NCI-H2196 (cell line): ENCODE data around the gene DMXL1.

Experiments
- DNase-seq: peaks from one replicate; lab custom pipeline; 2025; ENCODE audit not compliant: unreplicated experiment; lab: John Stamatoyannopoulos, UW

Gene DMXL1, protein sequence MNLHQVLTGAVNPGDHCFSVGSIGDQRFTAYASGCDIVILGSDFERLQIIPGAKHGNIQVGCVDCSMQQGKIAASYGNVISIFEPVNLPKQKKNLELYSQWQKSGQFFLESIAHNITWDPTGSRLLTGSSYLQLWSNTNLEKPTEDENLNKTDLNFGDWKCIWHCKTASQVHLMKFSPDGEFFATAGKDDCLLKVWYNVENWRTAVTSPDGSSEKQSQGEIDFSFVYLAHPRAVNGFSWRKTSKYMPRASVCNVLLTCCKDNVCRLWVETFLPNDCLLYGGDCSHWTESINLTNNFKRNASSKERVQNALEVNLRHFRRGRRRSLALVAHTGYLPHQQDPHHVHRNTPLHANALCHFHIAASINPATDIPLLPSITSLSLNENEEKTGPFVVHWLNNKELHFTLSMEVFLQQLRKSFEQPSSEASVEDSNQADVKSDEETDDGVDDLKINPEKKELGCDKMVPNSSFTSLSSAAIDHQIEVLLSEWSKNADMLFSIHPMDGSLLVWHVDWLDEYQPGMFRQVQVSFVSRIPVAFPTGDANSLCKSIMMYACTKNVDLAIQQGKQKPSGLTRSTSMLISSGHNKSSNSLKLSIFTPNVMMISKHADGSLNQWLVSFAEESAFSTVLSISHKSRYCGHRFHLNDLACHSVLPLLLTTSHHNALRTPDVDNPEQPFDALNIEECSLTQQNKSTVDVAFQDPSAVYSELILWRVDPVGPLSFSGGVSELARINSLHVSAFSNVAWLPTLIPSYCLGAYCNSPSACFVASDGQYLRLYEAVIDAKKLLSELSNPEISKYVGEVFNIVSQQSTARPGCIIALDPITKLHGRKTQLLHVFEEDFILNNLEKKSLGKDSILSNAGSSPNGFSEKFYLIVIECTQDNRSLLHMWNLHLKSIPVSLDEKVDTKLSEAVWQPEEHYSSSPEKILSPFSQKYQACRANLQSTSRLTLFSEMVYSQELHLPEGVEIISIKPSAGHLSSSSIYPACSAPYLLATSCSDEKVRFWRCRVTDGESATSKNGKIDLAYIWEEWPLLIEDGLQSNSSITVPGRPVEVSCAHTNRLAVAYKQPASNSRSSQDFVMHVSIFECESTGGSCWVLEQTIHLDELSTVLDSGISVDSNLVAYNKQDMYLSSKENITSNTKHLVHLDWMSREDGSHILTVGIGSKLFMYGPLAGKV (N-terminal part only)

DNA sequence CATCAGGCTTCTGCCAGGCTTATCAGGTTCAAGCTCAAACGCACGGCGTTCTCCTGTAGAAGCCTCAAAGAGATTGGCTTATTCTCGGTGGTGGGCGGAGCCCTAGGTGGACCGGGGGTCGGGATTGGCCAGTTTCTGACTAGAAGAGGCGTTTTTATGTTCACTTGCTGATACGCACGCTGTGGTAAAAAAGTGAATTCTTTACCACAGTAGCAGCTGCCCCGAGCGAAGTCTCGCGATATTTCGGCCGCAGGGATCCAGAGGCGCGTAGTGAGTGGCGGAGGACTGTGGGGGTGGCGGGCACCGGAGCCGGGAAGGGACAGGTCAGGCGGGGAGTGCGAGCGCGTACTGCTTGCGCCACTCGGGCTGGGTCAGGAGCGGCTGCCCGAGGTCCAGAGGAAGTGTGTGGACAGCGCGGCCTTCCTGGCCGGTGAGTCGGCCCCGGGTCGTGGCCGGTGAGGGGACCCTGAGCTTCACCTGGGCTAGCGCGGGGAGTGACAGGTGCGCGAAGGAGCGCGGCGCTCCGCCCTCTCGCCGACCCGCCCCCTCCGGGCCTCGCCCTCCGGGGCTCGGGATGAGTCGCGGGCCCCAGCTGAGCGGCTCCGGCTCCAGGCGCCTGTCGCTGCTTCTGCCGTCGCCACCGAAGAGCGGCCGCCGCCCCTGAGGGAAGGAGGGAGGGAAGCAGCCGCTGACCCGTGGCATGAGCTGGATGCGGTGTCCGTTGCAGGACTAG, at the start of gene DMXL1:
DMXL1 (plus strand) TSS at position 260 of the 733 bp plus-strand sequence. CDS start 483 bp downstream, outside the sequence.
- peak; percentile 98 for DNase-seq

DNA sequence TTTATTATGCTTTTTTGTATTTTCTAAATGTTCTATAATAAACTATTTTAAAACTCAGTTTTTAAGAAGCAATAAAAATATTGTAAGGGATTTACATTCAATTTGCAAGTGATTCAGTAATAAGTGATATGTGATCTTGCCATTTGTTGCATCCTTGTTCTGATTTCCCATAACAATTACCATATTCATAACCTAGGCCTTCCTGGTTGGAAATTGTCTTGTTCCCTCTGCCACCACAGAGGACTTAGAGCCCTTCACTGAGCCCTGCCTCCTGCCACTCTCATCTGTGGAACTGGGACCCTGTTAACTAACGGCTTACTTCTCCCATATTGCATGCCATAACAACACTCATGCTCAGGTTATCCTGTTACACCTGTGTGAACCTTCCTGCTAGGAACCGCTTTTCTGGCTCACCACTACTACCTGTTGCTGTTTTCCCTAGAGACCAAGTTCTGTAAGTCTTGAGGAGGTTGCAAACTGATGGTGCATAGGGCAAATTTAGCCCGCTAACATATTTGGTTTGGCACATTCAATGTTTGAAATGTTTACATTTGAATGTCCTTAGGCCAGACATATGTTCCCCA, 49.6 kb upstream of the DMXL1 start:
- DNase-seq = no peak

DNA sequence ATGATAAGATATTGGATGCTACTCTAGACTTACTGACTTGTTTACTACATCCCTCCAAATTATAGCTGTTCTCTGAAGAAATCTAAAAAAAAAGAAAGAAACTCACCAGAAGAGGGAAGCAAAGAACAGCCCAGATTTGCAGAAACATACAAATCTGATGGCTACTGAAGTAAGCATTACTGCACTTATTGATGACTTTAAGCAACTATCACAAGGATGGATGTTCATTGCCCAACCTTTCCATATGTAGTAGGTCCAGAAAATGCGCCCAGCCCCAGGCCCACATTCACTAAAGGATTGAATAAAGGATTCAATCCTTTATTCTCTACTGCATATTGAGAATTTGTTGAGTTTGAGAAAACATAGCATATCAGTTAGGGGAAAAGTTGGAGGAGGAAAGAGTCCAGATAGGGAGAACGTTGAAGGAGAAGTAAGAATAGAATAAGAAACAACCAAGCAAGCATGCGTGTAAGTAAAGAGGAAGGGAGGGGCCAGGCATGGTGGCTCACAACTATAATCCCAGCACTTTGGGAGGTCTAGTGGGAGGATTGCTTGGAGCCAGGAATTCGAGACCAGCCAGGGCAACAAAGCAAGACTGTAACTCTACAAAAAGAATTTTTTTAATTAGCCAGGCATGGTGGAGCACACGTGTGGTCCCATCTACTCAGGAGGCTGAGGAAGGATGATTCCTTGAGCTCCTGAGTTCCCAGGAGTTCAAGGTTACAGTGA, 48.7 kb upstream of the DMXL1 start:
- DNase-seq = no peak

DNA sequence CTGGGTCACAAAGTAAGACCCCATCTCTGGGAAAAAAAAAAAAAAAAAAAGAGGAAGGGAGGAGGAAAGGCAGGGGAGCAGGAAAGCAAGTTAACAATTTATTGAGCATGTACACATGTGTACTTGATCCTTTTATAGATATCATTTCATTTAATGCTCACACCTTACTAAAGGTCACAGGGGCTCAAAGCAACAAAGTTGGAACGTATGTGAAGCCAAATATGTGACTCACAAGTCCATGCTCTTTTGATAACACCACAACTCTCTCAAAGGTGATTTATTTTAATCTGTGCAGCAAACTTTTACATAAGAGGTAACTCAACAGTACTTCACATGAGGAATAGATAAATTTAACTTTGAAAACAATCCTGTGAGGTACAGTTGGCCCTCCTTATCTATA, 48.1 kb upstream of the DMXL1 start:
- no peak for DNase-seq

DNA sequence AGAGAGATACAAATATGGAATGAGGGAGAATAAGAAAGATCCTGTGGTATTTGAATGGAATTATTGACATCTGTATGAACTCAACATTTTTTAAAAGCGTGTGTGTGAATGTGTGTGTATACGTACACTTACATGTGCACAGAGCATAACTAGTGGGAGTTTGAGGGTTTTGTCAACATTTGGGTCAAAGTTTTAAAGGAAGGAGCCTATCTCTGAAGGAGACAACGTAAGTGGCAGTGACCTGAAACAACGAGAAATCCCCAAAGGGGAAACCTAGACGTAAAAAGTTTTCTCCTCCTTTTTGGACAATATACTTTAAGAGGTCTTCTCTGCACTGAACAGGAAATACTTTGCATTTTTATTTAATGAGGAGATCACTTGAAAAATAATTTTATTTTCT, 42.3 kb upstream of the DMXL1 start:
- no peak for DNase-seq

DNA sequence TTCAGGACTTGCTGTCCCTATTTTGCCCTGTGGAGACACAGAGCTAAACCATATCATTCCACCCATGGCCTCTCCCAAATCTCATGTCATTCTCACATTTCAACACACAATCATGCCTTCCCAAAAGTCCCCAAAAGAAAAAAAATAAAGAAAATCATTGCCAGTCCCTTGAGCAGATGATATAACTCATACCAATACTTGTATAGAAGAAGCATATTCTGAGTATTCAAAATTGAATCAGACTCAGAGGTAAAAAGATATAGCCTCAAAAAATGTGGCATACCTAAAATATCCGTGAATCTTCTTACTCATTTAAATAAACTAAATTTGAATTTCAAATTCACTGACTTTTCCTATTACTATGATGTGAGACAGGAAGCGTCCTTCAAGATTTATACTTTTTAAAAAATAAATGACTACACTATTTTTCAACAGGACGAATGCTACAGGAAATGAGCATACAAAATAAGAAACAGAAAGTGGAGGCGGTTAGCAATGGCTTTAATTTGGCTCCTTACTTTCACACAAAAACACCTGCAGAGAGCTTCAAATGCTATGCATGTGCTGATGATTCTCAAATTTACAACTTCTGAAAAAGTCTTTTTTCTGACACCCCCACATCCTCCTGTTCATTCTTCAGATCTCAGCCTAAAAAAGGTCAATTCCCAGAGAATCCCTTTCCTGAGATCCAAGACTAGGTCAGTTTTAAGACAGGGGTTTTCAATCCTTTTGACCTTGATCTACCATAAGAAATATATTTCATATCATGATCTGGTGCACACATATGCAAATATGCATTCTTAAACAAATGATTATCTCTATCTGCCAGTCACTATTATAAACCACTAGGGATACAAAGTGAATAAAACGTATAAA, 39.6 kb upstream of the DMXL1 start:
- no peak for DNase-seq

DNA sequence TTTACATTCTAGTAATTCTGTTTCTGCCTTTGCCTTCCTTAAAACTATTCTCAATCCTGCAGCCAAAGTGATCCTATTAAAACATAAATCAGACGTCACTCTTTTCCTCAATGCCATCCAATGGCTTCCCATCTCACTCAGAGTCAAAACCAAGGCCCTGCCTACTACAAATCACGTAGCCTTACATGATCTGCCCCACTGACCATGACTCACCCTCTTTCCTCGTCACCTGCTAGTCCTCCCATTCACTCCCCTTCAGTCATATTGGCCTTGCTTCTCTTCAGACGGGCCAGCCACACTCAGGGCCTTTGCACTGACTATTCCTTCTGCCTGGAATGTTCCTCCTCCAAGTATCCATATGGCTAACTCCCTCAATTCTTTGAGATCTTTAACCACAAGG, 39.0 kb upstream of the DMXL1 start:
- no peak for DNase-seq

DNA sequence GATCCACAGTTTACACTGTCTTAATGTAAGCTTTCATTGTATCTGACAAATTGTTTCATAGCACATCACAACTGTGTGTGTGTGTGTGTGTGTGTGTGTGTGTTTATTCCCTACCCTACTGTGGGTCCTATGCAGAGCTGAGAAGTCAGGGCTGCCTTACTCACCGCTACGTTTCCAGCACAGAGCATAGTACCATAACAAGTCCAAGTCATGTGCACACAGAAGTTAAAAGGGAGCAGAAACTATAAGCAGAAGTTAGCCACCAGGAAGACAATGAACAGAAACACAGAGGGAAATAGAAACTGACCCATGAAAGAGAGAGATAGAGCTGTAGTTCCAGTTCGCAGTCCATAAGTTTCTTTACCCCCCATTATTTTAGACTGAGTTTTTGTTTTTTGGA, 38.2 kb upstream of the DMXL1 start:
- DNase-seq = no peak

DNA sequence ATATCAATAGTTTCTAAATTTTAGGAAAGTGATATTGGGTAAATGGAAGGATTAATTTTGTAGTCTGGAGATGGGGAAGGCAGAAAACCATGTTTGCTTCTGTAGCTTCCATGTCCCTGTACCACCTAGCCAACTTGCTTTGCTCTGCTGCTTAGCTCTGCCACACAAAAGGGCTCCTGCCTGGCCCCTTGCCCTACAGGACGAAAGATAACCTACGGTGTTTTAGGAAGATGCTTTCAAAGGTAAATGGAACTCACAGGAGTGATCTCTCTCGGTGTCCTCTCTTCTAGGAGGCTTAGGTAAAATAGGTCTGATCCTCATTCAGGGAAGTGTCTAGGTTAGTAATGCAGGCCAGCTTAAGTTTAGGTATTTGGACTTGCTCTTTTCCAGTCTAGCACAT, 37.8 kb upstream of the DMXL1 start:
- DNase-seq = no peak

DNA sequence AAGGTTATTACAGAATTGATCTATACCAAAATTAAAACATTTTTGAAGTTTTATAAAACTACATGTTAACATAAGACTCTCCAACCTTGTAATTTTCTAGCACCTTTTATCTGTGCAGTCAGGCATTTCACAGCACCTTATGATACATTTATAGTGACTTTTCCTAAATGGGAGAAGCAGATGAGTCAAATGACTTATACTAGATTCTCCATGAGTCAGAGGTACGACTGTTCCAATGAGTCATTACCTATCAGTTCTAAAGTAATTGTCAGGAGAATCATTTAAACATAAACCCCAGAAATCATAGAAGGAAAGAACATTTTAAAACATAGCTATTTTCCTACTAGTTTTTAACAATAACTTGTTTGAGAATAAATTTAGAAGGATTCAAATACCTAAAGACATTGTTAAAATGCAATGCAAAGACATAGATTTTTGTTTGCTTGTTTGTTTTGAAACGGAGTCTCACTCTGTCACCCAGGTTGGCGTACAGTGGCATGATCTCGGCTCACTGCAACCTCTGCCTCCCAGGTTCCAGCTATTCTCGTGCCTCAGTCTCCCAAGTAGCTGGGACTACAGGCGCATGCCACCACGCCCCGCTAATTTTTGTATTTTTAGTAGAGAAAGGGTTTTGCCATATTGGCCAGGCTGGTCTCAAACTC, 34.7 kb upstream of the DMXL1 start:
- no peak for DNase-seq

DNA sequence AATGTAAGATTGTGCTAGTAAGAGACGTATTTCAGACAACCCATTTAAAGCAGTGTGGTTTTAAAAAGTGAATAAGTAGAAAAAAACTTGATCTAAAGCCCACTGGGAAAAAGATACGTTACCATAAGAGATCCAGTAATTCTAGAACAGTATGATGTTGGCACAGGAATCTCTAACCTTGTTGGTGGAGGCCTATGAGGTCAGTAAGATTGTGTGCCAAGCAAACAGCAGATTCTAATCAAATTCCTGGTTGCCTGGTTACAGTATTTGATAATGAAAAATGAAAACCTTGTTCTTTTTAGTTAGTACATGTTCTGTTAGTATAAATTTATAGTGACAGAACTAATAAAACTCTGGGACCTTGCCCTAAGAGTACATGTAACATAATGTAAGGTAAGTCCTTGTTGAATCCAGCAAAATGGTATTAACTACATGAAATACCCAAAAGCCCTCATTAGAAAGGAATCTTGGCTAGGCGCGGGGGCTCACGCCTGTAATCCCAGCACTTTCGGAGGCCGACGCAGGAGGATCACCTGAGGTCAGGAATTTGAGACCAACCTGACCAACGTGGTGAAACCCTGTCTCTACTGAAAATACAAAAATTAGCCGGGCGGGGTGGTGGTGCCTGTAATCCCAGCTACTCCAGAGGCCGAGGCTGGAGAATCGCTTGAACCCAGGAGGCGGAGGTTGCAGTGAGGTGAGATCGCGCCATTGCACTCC, 33.2 kb upstream of the DMXL1 start:
- peak; percentile 23 for DNase-seq

DNA sequence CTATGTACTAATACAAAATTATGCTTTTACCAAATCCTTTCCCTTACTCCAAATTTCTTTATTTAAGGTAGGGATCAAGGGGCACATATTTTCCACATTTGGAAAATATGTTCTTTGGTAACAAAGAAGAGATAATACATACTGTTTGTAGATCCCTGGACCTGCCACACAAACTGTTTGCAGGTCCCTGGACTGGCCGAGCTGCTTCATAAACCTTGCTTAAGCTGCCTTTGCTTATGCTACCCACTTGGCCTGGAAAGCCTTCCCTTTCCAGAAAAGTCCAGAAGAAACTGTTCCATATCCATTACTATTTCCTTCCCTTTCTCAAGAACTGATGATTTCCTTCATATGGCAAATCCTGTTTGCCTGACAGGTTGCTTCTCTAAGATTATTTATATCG, 22.6 kb upstream of the DMXL1 start:
- no peak for DNase-seq

DNA sequence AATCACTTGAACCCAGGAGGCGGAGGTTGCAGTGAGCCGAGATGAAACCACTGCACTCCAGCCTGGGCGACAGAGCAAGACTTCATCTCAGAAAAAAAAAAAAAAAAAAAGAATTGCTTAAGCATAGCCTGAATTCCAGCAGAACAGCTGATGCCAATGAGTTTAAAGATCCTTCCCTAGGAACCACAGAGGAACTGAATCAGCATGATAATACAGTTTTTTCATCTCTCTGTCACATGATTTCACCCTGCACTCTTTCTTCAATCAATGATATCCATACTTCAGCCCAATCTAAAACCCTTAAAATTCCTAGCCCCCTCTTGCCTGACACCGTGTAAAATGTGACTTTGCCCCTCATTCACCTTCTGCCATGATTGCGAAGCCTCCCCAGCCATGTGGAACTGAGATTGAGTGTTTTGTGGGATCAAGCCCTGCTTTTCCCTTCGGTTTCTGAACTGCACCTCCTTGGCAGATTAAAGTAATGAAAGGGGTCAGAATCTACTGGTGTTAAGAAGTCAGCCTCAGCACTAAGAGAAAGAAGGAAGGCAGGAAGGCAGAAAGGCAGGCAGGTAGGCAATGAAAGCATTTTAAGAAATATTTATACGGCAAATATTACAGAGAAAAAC, 20.9 kb upstream of the DMXL1 start:
- no peak for DNase-seq

DNA sequence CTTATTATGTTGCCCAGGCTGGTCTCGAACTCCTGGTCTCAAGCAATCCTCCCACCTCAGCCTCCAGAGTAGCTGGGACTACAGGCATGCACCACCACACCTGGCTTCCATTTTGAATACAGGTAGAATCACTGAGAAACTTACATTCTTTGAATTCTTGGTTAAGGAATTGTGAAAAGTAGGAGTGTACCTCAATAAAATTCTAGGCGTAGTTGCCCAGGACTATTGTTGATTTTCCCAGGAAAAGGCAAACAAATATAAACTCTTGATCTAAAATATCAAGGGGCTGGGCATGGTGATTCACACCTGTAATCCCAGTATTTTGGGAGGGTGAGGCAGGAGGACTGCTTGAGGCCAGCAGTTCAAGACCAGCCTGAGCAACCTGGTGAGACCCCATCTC, 16.8 kb upstream of the DMXL1 start:
- no peak for DNase-seq

DNA sequence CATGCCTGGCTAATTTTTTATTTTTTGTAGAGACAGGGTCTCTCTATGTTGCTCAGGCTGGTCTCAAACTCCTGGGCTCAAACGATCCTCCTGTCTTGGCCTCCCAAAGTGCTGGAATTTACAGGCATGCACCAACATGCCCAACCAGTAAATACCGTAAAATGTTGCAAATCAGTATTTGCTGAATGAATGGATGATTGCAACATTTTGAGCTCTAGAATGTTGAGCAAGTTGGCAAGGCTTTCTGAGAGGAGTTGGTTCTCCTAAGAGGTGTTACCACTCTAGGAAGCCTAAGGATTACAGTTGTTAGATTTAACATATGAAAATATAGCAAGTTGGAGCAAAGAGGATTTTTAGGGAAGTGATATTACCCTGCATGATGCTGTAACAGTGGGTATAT, 15.6 kb upstream of the DMXL1 start:
- no peak for DNase-seq

DNA sequence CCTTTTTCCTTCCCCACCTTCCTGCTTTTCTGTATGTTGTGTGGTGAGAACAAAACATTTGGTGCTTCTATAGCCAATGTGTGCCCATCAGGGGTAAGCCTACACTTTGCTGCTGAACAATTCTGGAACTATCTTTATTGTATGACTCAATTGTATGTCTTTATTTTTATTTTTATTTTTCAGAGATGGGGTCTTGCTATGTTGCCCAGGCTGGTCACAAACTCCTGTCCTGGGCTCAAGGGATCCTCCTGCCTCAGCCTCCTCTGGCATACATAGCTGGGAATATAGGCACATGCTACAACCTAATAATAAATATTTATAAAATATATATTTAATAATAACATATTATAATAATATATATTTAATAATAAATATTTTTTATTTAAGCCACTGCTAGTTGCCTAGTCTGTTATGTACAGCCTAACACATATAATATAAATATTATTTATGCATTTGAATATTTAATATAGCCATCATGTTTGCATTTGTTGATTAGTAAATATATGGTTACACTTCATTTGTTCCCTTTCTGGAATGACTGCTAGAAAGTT, 11.8 kb upstream of the DMXL1 start:
- no peak for DNase-seq

DNA sequence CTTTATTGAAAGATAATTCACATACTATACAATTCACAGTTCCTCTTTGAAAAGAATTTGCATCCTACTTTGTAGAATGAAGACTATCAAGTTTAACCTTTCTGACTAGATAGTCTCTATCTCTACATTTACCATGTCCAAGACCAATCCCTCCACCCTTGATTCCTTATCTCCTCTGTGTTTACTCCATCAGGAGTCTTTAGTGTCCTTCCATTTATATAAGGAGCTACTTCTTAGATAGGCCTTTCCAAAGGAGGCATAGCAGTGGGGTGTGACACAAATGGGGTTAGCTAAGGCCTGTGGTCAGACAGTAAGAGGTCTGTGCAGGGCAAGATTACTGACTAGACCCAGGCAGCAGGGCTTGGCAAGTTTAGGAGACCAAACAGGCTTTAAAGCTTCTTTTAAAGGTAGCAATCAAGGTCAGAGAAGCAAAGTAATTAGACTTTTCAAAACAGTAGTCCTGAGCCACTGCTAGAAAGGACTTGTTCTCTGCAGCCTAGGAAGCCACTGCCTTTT, 11.1 kb upstream of the DMXL1 start:
- DNase-seq = no peak
